Activated T-helper 1 cell treated with Interleukin-2 at 50 U/mL for 16 hours (primary cell): Measurements from ENCODE around the gene FOLR2.
A peak's percentile ranks its signal among the peaks of the same experiment; 100 is the strongest.

Experiments
- DNase-seq: peaks from one replicate; pipeline ENCODE4 v3.0.0-alpha.2; 2020; ENCODE audit warnings: low read depth

FOLR2 gene

GRCh38 chr11:72229925-72230763 is 13.6 kb downstream of the FOLR2 start:
- DNase-seq: no peak

- no peak for DNase-seq
These were observed 14.3 kb downstream of the FOLR2 start for GRCh38 chr11:72230764-72231365.

GRCh38 chr11:72231396-72232259 is 15.0 kb downstream of the FOLR2 start:
- DNase-seq: no peak

- no peak for DNase-seq
These were observed 15.9 kb downstream of the FOLR2 start for GRCh38 chr11:72232260-72233055.

GRCh38 chr11:72233056-72233772 is 16.6 kb downstream of the FOLR2 start:
- DNase-seq: no peak

GRCh38 chr11:72233773-72234513 is 17.3 kb downstream of the FOLR2 start:
- DNase-seq: no peak

- no peak for DNase-seq
These were observed 17.9 kb downstream of the FOLR2 start for GRCh38 chr11:72234514-72234830.

GRCh38 chr11:72234920-72235319 is 18.3 kb downstream of the FOLR2 start:
- DNase-seq: no peak

- DNase-seq: no peak
These were observed 18.9 kb downstream of the FOLR2 start for GRCh38 chr11:72235351-72236057.

- DNase-seq: no peak
These were observed 19.6 kb downstream of the FOLR2 start for GRCh38 chr11:72236083-72236697.

- no peak for DNase-seq
These were observed 20.1 kb downstream of the FOLR2 start for GRCh38 chr11:72236774-72237111.

- DNase-seq: no peak
These were observed 20.7 kb downstream of the FOLR2 start for GRCh38 chr11:72237112-72237931.

GRCh38 chr11:72238040-72238450 is 21.5 kb downstream of the FOLR2 start:
- DNase-seq: peak; percentile 21

- no peak for DNase-seq
These were observed 22.1 kb downstream of the FOLR2 start for GRCh38 chr11:72238492-72239312.

- DNase-seq: no peak
These were observed 22.8 kb downstream of the FOLR2 start for GRCh38 chr11:72239313-72239848.

GRCh38 chr11:72239849-72240460 is 23.4 kb downstream of the FOLR2 start:
- DNase-seq: no peak
